ENCODE results near the gene PRRC2B.

DNA sequence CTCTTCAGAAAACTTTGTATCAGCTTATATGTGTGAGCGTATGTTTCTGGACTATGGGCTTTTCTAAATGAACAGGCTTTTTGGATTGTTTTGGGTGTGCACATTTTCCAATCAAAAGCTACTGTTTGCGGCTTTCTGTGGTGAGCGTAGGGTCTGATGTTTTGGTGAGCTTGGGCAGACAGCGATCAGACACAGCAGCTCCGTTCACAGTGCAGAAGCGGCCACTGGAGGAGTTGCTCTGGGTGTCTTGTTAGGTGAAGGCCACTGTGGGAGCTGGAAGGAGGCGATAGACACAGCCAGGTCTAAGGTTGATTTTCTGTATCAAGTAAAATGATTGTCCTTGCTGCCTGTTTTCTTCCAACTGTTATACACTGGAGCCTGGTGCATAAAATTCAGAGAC is 11.1 kb downstream of the PRRC2B start:
- TF ChIP-seq CTCF (IDR thresholded peaks at IDR 0.05) (no peak), POLR2A (IDR thresholded peaks at IDR 0.05) (no peak), EP300 (IDR thresholded peaks at IDR 0.05; ENCODE audit: low read depth) (no peak)

Measured in transverse colon (tissue), 3 donors.